Ishikawa (cell line): ENCODE results near the gene HIBADH.

ENCODE experiments used
- CEBPB ChIP-seq: IDR thresholded peaks from 2 replicates; pipeline ENCODE4 v1.6.1; 2012
- CREB1 ChIP-seq: IDR thresholded peaks from 2 replicates; pipeline ENCODE4 v1.6.1; 2012; ENCODE audit warnings: low read depth
- EGR1 ChIP-seq: IDR thresholded peaks from 2 replicates; pipeline ENCODE4 v1.6.1; 2012
- EP300 ChIP-seq: IDR thresholded peaks from 2 replicates; pipeline ENCODE4 v1.6.1; 2012; ENCODE audit warnings: borderline replicate concordance
- FOXM1 ChIP-seq: IDR thresholded peaks from 2 replicates; pipeline ENCODE4 v1.6.1; 2012; ENCODE audit warnings: low read depth, borderline replicate concordance
- MAX ChIP-seq: IDR thresholded peaks from 2 replicates; pipeline ENCODE4 v1.6.1; 2012
- NFIC ChIP-seq: IDR thresholded peaks from 2 replicates; pipeline ENCODE4 v1.6.1; 2012
- RAD21 ChIP-seq: IDR thresholded peaks from 2 replicates; pipeline ENCODE4 v1.6.1; 2012; ENCODE audit warnings: low read depth
- REST ChIP-seq: IDR thresholded peaks from 2 replicates; pipeline ENCODE4 v1.6.1; 2012; ENCODE audit warnings: low read depth, mild to moderate bottlenecking
- TAF1 ChIP-seq: IDR thresholded peaks from 2 replicates; pipeline ENCODE4 v1.6.1; 2012; ENCODE audit warnings: low read depth, mild to moderate bottlenecking
- TCF12 ChIP-seq: IDR thresholded peaks from 2 replicates; pipeline ENCODE4 v1.6.1; 2012; ENCODE audit warnings: low read depth
- TEAD4 ChIP-seq: IDR thresholded peaks from 2 replicates; pipeline ENCODE4 v1.6.1; 2012
- USF1 ChIP-seq: IDR thresholded peaks from 2 replicates; pipeline ENCODE4 v1.6.1; 2012
- YY1 ChIP-seq: IDR thresholded peaks from 2 replicates; pipeline ENCODE4 v1.6.1; 2012; ENCODE audit warnings: low read depth
- ZBTB7A ChIP-seq: IDR thresholded peaks from 2 replicates; pipeline ENCODE4 v1.6.1; 2012; ENCODE audit warnings: low read depth

The HIBADH gene

GRCh38 chr7:27575613-27576012, 87.1 kb downstream of the HIBADH start:
- TF ChIP-seq ZBTB7A: no peak
- TF ChIP-seq TEAD4: no peak
- no peak for TF ChIP-seq REST
- TF ChIP-seq CEBPB: no peak
- no peak for TF ChIP-seq NFIC
- TF ChIP-seq CREB1: no peak
- TF ChIP-seq RAD21: no peak
- no peak for TF ChIP-seq EGR1
- TF ChIP-seq USF1: no peak
- TF ChIP-seq FOXM1: no peak
- no peak for TF ChIP-seq YY1

GRCh38 chr7:27569106-27569505, 93.6 kb downstream of the HIBADH start:
- no peak for TF ChIP-seq USF1
- no peak for TF ChIP-seq MAX
- TF ChIP-seq TEAD4: no peak
- no peak for TF ChIP-seq YY1
- TF ChIP-seq CEBPB: no peak
- no peak for TF ChIP-seq CREB1
- TF ChIP-seq EP300: no peak
- TF ChIP-seq REST: no peak

DNA sequence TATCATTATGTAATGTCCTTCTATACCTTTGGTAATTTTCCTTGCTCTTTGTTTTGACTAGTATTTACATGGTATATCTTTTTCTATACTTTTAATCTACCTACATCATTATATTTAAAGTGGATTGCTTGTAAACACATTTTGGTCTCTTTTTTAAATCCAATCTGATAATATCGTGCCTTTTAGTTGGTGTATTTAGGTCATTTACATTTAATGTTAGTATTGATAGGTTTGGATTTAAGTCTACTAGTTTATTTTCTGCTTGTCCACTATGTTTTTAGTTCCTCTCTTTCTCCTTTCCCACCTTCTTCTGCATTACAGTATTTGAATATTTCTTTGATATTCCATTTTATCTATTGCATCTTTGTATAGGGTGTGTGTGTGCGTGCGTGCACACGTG, 95.4 kb downstream of the HIBADH start:
- no peak for TF ChIP-seq REST
- no peak for TF ChIP-seq TCF12
- no peak for TF ChIP-seq FOXM1
- TF ChIP-seq MAX: no peak
- TF ChIP-seq TEAD4: no peak
- TF ChIP-seq RAD21: no peak
- TF ChIP-seq TAF1: no peak
- no peak for TF ChIP-seq YY1
- no peak for TF ChIP-seq CREB1
- no peak for TF ChIP-seq CEBPB
- no peak for TF ChIP-seq ZBTB7A
- TF ChIP-seq NFIC: no peak
- TF ChIP-seq EGR1: no peak
- TF ChIP-seq EP300: no peak
- no peak for TF ChIP-seq USF1

GRCh38 chr7:27564881-27565482, 97.7 kb downstream of the HIBADH start:
- no peak for TF ChIP-seq NFIC
- no peak for TF ChIP-seq EP300
- TF ChIP-seq REST: no peak
- no peak for TF ChIP-seq FOXM1
